AG04450 (cell line): ENCODE results near the gene GDPD1. TPM values are rescaled to one million over a fixed set of nuclear protein-coding genes. Genes with fewer than 3 reads are reported as not detected.

Experiments
- CTCF ChIA-PET: fragments of 300-600, 350-600 bp; formaldehyde crosslinking; extraction: SDS; loops from one replicate; lab custom pipeline; 2022; ENCODE audit warnings: antibody characterized with exemption, inconsistent platforms; lab: Charles Lee
- POLR2A ChIA-PET: fragments of 350-600 bp; formaldehyde crosslinking; extraction: SDS; loops from one replicate; lab custom pipeline; 2021; ENCODE audit warnings: antibody characterized with exemption, inconsistent platforms; lab: Yijun Ruan, JAX
- DNase-seq: peaks from one replicate; pipeline ENCODE4 v3.0.0-alpha.2; 2011; ENCODE audit warnings: low read depth, low spot score
- H3K27ac ChIP-seq: one replicate; pipeline ENCODE4 v1.5.1; 2012; ENCODE audit warnings: low read depth, low read length, control low read depth
- H3K27me3 ChIP-seq: one replicate; pipeline ENCODE4 v1.6.0; 2012; ENCODE audit warnings: low read length; ENCODE audit not compliant: control insufficient read depth, insufficient read depth
- H3K4me3 ChIP-seq: 2 replicates; pipeline ENCODE4 v1.5.1; 2011; ENCODE audit warnings: mild to moderate bottlenecking, low read depth, low read length, control low read depth
- H3K9me3 ChIP-seq: 2 replicates; pipeline ENCODE4 v1.5.1; 2012; ENCODE audit warnings: low read length; ENCODE audit not compliant: control insufficient read depth, insufficient read depth
- CTCF ChIP-seq: IDR thresholded peaks from 2 replicates; pipeline ENCODE4 v1.5.1; 2011; ENCODE audit warnings: low read depth, low read length, control low read depth, inconsistent platforms
- polyA plus RNA-seq: library from polyadenylated mRNA; depleted of rRNA; stranded (reverse); fragments of >200 nt; gene quantifications from 2 replicates; pipeline ENCODE4 v1.2.3, GENCODE V29; 2011

Gene GDPD1
- polyA plus RNA-seq, 1 experiment = 2.7 TPM

DNA sequence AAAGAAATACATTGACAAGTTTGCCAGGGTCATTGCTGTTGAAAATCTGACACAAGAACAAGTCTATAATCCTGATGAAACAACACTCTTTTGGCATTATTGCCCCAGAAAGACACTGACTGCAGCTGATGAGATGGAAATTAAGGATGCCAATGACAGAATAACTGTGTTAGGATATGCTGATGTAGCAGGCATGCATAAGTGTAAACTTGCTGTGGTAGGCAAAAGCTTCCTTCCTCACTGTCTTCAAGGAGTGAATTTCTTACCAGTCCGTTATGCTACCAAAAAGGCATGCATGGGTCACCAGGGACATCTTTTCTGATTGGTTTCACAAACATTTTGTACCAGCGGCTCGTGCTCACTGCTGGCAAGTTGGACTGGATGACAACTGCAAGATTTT lies 10.5 kb downstream of the GDPD1 start:
- no peak for TF ChIP-seq CTCF
- DNase-seq = no peak
- H3K4me3 ChIP-seq = no peak overlapping the region

DNA sequence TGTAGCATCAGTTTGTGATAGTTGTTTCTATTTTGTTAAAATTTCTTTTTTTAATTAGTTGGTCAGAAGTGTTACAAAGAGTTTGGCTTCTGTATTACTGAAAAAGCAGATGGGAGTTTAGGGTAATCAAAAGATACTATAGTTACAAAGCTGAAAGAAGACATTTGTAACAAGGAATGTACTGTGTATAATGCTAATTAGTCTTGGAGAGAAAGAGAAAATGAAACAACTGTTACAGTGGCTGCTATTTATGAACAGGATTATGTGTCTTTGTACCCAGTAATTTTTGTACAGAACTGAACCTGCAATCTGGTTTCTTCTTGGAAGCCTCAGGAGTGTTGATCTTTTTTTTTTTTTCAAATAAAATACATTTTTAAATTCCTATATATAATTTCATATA lies 14.3 kb downstream of the GDPD1 start:
- Histone ChIP-seq H3K27me3 (no peaks in the 10 kb centered on the region), H3K4me3 (no peak overlapping the region), H3K9me3 (no peaks in the 10 kb centered on the region), H3K27ac (no peak overlapping the region)
- no peak for TF ChIP-seq CTCF
- DNase-seq = no peak
- ChIA-PET POLR2A (no interaction called here), CTCF (interaction anchor here (0.7 kb wide), 1 partner anchor 15 kb away, joined by 3 read pairs; the partner anchor contains the start of gene GDPD1)

More for the DNA sequence above, 10.5 kb downstream of the GDPD1 start:
- Histone ChIP-seq H3K27me3 (no peaks in the 10 kb centered on the region), H3K27ac (no peak overlapping the region), H3K9me3 (no peaks in the 10 kb centered on the region)
- ChIA-PET CTCF (interaction anchor here (0.7 kb wide), 1 partner anchor 17 kb away, joined by 4 read pairs; no protein-coding TSS in a partner anchor), POLR2A (no interaction called here)

DNA sequence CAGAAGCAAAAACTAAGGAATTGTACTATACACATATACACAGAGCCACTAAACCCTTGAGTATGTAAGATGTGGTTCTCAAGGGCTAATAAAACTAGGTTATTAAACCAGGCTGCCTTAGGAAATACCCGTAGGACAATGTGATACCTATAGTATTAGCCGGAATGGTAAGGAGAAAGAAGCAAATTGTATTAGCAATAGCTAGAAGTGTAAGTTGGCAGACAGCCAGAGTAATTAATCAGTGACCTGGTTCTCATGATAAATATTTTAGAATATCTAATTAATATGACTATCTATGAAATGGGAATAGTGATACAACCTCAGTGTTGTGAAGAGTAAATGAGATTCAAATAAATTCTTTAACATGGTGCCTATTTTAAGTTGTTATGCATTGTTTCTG lies 18.6 kb downstream of the GDPD1 start:
- no peaks in the 10 kb centered on the region for H3K9me3 ChIP-seq
- CTCF ChIA-PET = no interaction called here
- H3K27me3 ChIP-seq = peaks cover 2% of the 10 kb centered on the region
- POLR2A ChIA-PET = no interaction called here
- no peak overlapping the region for H3K27ac ChIP-seq
- no peak for TF ChIP-seq CTCF
- DNase-seq = no peak
- H3K4me3 ChIP-seq = no peak overlapping the region

GRCh38 chr17:59244081-59244480 lies 23.8 kb downstream of the GDPD1 start:
- no peak overlapping the region for H3K27ac ChIP-seq
- no peak overlapping the region for H3K4me3 ChIP-seq
- no peaks in the 10 kb centered on the region for H3K9me3 ChIP-seq
- CTCF ChIA-PET = no interaction called here
- POLR2A ChIA-PET = no interaction called here
- TF ChIP-seq CTCF = no peak
- no peak for DNase-seq
- peaks cover 2% of the 10 kb centered on the region for H3K27me3 ChIP-seq

DNA sequence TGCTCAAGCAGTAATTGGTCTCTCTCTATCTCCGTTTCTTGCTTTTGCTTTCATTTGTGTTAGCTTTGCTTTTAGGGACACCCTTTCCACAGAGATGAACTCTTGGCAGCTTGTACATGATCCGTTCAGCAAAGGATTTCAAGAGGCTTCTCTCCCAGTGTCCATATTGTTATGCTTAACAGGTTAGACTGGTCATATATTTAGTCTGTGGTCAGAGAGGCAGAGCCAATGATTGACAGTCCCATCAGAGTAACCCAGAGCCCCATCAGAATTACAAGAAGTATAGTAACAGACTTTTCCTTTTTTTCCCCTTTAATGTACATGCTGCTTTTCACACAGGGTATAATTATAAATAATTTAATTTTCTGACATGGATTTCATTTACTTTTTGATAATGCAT lies 34.4 kb downstream of the GDPD1 start:
- ChIA-PET POLR2A (no interaction called here), CTCF (interaction anchor here (0.7 to 1.1 kb wide), 2 partner anchors 56 to 57 kb away, joined by 3 read pairs; no protein-coding TSS in a partner anchor)
- Histone ChIP-seq H3K27me3 (no peaks in the 10 kb centered on the region), H3K27ac (no peak overlapping the region), H3K9me3 (no peaks in the 10 kb centered on the region), H3K4me3 (no peak overlapping the region)
- no peak for TF ChIP-seq CTCF
- DNase-seq = no peak
